ENCODE measurements around the gene TPM2.

TPM2 gene

DNA sequence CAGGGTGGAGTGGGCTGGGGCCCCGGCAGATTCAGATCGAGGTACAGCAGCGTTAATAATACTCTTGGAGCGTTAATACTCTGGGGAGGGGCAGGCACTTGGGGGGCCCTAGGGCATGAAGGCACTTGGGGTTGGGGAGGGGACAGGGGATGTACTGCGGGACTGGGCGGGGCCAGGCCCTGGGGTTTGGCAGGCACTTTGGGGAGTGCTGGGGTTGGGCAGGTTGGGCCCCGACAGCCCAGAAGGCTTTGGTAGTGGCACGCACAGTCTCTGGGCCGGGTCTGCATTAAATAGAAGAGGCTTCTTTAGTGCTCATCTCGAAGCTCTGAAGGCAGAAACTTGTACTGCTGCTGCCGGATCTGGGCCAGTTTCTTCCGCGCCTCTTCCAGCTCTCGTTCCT lies 7.8 kb upstream of the TPM2 start:
- in situ Hi-C loops (cut with HindIII; ENCODE audit: low sequenced_read_pairs): no loop called here

DNA sequence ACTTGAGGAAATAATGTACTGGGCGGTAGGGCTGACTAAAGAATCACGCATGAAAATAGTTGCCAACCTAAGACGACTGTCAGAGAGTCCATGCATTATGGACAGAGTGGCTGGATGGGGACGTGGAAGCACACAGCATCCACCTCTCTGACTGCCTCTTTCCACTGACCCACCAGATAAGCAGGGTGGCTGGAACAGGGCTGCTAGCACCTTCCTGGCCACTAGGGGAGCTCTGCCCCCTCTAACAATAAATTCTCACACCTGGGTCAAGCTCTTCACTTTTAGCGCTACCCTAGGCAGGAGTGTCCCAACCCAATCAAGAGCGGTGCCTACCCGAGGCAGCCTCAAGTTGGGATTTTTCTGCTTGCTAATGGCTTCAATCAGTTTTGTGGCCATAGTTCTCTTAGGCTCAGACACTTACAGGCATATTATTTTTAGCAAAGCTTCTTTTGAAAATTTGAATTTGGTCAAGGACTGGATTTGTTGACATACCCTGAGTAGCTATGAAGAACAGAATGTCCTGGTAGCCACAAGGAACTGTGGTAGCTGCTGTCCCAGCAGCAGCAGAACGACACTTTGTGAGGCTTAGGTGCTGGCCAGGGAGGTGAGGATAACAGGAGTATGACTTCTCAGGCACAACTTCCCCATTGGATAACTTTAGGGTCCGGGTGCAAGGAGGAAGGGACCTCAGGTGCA lies 6.9 kb upstream of the TPM2 start:
- in situ Hi-C loops (cut with HindIII; ENCODE audit: low sequenced_read_pairs): no loop called here

DNA sequence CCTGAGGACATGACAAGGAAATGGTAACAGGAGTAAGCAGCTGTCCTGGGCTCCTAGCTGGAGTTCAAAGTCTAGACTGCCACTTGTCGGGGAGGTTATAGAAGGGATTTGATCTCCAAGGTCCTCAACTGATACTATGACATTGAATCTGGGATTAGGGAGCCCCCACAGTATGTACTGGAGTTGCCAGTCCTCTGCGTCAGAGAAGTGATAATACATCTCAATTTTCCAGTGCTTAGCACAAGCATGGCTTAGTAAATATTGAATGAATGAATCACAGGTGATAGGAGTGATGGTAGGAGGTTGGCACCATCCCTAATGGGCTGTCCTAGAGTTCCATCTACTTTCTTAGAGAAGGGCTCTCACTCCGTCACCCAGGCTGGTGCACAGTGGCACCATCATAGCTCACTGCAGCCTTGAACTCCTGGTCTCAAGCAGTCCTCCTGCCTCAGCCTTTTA lies 6.2 kb upstream of the TPM2 start:
- in situ Hi-C loops (cut with HindIII; ENCODE audit: low sequenced_read_pairs): no loop called here

DNA sequence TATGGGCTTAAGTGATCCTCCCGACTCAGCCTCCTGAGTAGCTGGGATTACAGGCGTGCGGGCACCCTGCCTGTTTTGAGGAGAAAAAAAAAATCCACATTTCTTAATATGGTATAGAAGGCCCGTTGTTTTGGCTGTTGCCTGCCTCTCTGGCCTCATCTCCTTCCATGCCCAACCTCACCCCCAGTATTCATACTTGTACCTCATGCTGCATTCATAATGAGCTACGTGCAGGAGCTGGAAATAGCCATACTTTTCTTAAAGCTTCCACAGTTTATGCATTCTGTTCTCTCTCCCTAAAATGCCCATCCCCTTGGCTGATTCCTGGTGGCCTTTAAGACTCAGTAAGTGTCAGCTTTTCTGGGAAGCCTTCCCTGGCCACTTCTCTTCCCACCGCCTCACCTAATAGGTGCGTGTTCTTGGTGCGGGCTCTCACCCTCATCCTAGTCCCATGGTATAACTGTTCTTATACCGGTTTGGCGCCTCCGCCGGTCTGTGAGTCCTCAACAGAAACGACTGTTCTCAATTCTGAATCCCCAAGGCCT lies 2.1 kb upstream of the TPM2 start:
- in situ Hi-C loops (cut with HindIII; ENCODE audit: low sequenced_read_pairs): no loop called here

DNA sequence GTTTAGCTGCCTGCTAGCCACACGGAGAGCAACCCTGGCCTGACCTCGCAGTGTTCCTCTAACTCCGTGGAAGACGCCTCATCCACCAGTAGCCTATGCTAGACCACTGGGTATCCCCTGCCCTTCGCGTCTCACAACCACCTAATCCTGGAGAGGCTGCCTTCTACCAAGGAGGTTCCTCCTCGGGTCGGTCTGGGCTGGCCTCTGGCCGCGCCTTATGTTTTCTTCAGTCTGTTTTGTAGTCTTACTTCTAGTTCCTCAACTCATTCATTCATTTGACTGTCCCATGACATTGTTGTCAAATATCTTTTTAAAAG lies 1.6 kb upstream of the TPM2 start:
- in situ Hi-C loops (cut with HindIII; ENCODE audit: low sequenced_read_pairs): no loop called here

DNA sequence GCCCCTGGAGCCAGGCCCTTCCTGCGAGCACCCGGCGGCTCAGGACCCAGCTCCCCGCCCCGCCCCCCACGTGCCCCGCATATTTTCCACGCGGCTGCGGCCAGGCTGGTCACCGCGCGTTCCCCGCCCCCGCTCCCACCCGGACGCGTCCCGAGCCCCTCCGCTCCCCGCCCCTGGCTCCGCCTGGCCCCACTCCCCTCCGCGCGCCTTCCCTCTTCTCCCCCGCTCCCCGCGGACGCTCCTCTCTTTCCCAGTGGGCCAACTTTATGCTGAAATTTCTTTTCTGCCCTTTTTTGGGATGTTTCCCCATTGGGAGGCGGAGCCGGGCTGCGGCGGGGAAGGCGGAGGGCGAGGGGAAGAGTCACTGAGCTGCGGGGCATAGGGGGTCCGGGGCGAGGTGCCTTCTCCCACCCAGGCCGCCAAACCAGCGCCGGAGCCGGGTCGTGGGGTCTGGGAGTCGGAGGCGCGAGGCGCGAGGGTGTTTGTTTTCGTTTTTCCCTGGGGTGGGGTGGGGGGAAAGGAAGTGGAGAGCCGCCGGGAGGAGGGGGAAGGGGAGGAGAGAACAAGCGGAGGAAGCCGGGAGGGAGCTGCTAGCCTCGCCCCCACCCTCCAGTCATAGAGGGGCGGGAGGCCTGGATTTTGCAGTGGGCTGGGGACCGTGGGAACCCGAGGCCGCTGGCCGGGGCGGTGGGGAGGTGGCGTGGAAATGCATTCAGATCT lies 1.0 kb upstream of the TPM2 start:
- in situ Hi-C loops (cut with HindIII; ENCODE audit: low sequenced_read_pairs): no loop called here

DNA sequence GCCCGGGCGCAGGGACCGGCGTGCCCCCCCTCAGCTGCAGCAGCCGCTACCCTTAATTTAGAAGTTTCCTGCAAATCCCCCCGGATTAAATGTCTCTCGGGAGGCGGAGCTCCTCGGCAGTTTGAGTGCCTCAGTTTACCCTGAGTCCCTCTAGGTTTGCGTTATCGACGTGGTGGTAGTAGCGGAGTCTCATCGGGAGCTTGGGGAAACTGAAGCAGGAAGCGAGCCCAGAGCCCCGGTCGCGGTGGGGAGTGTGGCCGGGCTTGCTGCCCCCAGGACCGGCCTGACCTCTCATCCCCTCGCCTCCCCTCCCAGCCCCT lies 529 bp upstream of the TPM2 start:
- in situ Hi-C loops (cut with HindIII; ENCODE audit: low sequenced_read_pairs): no loop called here

DNA sequence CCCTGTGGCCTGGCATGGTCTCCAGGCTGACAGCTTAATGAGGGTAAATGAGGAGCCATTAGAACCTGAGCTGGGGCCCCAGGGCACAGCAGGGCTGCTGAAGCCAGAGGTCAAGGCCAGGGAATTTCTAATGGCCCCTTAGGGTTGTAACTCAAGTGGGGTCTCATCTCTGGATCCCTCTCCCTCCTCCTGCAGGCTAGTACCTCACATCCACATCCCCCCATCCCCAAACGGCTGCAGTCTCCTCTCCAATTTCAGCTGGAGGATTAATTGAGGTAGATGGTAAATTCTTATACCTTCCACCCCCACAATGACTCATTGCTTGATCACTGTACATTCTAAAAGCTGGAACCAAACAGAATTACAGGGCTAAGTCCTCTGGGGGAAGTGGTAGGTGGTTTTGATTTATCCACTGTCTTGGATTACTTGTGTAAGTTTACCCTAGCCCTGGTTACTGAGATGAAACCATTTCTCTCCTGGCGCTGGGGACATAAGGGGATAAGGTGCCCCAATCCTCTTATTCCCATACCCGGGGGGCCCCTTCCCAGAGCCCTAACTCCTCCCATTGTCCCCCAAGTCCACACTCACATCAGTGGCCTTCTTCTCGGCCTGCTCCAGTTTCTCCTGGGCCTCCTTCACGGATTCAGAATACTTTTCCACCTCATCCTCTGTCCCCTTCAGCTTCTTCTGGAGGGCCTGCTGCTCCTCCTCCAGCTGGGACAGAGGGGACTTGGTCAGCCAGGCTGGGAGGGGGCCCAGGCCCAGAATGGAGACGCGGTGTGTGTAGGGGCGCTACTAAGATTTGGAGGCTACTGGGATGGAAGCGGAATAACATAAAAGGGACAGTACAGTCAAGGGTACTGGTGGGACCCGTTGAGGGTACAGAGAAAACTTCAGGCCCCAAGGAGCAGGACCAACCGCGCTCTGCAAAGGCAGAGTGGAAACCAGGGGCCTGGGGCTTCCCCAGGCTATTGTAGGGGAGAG lies 875 bp downstream of the TPM2 start:
- in situ Hi-C loops (cut with HindIII; ENCODE audit: low sequenced_read_pairs): no loop called here

DNA sequence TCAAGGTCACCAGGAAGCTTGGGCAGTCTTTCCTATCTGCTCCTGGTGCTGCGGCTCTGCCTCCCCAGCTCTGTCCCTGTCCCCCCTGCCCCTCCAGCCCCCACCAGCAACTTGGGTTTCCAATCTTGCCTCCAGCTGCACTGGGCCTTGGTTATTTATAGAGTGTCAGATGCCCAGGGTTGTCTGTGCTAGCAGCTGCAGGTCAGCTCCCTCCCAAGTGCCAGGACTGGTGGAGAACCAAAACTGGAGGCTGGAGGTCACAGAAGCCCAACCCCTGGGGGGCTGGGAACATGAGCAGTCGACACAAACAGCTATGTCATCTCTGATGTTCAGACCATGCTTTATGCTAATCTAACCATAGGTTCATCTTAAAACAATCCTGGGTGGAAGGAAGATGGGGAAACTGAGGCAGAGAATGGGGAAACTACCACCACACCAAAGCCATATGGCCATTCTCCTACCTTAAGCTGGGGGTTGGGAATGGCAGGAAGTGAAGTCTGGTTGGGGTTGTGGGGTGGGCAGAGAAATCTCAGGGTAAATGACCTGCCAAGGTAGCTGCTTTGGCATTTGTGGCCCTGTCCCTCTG lies 1.7 kb downstream of the TPM2 start:
- in situ Hi-C loops (cut with HindIII; ENCODE audit: low sequenced_read_pairs): no loop called here

DNA sequence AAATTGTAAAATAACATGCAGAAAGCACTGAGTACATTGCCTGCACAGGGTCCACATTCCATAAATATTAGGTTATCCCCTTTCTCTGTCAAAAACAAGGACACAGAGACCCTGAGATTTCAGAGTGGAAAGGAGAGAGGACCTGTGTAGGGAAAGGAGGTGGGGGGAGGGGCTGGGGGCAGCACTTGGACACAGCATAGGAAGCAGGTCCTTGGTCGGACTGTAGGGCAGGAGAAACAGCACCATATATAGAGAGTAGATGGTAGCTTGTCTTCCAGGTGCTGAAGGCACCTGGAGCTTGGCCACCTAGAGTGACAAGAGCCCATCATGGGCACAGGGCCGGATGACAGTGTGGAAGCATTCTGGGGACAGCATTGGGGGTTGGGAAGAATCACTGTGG lies 2.4 kb downstream of the TPM2 start:
- in situ Hi-C loops (cut with HindIII; ENCODE audit: low sequenced_read_pairs): no loop called here

DNA sequence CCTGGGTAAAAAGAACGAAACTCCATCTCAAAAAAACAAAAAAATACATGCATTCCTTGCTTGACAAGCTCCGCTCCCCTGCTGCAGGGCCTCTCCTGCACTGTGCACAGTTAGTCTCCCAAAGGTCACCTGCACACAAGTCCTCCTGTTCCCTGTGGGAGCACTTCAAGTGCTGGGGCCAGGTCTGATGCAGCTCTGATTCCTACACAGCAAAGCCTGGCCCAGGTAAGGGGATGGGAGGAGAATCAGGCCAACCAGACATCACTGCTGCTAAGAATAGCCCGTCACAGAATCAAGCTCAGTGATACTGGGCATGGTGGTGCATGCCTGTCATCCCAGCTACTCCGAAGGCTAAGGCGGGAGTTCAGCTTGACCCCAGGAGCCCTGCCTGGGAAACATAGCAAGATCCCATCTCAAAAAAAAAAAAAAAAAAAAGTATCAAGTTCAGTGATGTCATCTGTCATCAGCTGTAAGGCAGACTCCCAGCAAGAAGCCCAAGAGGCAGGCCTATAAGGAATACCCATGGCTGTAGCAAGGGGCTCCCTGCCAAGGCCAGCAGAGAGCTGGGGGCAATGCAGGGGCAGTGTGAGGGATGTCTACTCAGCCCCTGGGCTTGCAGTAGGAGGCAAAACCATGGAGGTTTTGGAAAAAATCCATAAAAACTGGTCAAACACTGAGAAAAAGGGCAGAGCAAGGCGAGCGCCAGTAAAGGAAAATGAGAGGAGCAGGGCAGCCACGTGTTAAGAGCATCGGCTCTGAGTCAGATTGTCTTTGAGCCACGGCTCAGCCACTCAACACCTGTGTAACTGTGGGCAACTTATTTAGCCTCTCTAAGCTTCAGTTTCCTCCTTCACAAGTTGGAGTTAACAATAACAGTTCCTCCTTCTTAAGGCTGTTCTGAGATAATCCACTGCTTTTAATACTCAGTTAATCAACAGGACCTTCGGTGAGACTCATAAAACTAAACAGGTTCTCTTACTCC lies 3.2 kb downstream of the TPM2 start:
- in situ Hi-C loops (cut with HindIII; ENCODE audit: low sequenced_read_pairs): no loop called here

DNA sequence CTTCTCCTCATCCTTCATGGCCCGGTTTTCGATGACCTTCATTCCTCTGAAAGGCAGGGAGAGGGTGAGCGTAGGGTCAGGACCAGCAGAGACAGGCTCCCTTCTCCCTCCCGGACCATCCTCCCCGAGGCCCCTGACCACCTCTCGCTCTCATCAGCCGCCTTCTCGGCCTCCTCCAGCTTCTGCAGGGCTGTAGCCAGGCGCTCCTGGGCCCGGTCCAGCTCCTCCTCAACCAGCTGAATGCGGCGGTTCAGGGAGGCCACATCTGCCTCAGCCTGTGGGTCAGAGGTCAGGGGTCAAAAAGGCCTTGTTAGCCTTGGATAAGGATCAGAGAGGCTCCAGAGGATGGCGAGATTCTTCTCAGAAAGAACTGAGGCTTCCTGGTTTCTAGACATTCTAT lies 4.2 kb downstream of the TPM2 start:
- in situ Hi-C loops (cut with HindIII; ENCODE audit: low sequenced_read_pairs): no loop called here

DNA sequence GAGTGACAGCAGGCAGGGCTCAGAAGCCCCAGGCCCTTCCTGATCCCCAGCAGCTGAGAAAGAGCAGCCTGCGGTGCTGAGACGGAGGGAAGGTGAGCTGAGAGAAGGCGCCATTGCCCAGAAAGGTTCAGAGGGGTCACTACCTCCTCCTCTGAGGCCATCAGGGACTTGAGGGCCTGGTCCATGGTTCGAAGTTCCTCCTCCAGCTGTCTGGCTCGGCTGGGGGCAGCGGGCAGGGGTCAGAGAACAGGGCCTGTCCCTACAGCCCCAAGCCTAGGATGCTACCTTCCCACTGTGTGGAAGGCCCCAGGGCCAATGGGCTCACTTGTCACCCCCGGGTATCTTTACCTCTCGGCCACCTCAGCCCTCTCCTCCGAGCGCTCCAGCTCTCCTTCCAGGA lies 4.8 kb downstream of the TPM2 start:
- in situ Hi-C loops (cut with HindIII; ENCODE audit: low sequenced_read_pairs): loop anchor here (5.0 kb wide), 2 partner anchors 42 to 58 kb away; no protein-coding TSS in a partner anchor

DNA sequence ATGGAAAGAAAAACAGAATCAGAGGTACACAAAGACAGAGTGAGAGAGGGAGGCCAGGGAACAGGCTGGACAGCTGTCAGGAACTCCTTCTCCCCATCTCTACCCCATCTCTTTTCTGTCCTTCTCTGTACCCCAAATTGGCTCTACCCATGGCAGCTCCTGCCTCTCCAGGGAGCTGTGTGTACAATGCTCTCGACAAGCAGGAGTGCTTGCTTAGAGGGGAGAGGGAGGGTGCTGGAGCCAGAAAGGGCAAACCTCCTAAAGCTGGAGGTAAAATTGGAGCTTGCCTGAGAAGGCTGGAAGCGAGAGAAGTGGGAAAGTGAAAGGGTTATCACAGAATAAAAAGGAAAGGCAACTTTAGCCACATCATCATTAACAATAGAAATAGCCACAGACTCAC lies 6.4 kb downstream of the TPM2 start:
- in situ Hi-C loops (cut with HindIII; ENCODE audit: low sequenced_read_pairs): loop anchor here (5.0 kb wide), 2 partner anchors 44 to 56 kb away; no protein-coding TSS in a partner anchor

DNA sequence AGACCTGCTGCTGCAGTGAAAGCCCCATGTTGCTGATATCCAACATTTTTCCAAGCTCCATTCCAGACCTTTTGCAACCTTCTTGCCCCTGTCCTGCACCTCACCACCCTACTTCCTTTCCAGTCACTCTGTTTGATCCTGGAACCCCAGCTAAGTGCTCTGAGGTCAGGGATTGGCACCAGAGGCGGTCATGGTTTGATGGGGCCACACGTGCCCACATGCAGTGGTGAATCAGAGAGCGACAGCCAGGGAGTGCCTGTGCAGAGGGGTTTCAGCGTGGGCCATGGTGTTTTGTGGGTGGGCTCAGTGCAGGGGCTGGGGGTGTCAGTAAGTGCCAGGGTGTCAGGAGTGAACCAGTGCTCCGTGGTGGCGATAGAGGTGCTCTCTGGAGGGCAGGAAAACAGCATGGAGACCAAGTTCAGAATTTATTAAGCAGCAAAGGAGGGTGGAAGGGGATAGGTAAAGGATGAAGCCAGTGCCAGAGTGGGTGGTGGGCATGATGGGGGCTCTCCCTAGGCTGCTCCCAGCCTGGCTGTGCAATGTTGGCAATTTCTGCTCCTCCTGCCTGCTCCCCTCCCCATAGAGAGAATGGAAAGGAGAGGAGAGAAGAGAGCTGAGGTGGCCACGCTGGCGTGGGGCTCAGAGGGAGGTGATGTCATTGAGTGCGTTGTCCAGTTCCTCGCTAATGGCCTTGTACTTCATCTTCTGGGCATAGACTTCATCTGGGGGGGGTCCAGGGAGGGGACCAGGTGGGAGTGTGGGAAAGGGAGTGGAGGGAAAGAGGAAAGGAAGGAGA lies 7.0 kb downstream of the TPM2 start:
- in situ Hi-C loops (cut with HindIII; ENCODE audit: low sequenced_read_pairs): loop anchor here (5.0 kb wide), 2 partner anchors 45 to 55 kb away; no protein-coding TSS in a partner anchor

DNA sequence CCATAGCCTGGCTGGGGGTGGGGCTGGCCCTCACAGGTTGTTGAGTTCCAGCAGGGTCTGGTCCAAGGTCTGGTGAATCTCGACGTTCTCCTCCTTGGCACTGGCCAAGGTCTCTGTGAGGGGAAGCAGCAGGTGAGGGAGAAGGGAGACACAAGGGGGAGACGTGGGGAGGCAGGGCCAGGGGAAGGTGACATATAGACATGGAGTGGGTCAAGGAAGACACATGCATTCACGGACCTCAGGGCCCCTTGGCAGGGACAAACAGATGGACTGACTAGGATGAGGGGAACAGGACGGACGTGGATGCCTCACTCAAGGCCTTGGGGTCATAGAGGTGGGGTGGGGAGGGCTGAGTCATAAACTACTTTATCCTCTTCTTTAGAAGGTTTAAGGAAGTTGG lies 7.7 kb downstream of the TPM2 start:
- in situ Hi-C loops (cut with HindIII; ENCODE audit: low sequenced_read_pairs): loop anchor here (5.0 kb wide), 2 partner anchors 45 to 55 kb away; no protein-coding TSS in a partner anchor

DNA sequence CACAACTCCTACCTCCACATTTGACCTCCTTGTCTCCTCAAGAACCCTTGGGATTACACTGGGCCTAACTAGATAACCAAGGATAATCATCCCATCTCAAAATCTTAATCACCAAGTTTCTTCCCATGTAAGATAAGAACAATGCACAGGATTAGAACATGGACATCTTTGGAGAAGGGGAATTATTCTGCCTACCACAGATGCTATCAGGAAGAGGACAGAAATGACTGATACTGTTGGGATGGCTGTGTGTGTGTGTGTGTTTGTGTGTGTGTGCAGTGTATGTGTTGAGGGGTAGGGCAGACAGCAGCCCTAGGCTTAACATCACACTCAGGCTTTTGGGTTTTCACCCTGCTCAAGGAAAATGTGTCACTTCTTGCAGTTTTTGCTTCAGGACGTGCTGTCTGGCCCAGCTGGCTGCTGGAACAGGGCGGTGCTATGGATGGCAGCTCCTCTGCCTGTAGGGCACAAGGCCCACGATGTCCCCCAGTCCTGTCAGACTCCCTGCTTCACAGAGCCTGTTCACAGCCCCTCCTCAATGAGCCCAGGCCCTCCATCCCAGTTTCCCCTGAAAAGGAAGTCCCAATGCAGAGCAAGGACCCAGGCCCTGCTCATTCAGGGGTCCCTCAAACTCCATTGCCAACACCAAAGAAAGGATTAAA lies 8.3 kb downstream of the TPM2 start:
- in situ Hi-C loops (cut with HindIII; ENCODE audit: low sequenced_read_pairs): loop anchor here (5.0 kb wide), 2 partner anchors 46 to 54 kb away; no protein-coding TSS in a partner anchor

Data from endothelial cell of hepatic sinusoid (primary cell).